ENCODE measurements around the gene INKA1. TPM values are rescaled to one million over a fixed set of nuclear protein-coding genes. Genes with fewer than 3 reads are reported as not detected.

Gene INKA1
- total and polyA plus RNA-seq, 2 donors (not counting 1 experiment from before 2014, with no cell fraction given) = 6.5 to 7.3 TPM

- no peak for DNase-seq (ENCODE audit: low read depth in 2 of 2)
- Histone ChIP-seq H2AFZ (ENCODE audit: low read length) (no peak overlapping the region), H3K4me3 (replicated peaks in 1 of 4; ENCODE audit: control extremely low read depth in 1 of 4, insufficient read depth in 1 of 4, low read depth in 3 of 4, low read length in 4 of 4) (no peak overlapping the region), H3K9me3 (ENCODE audit: control insufficient read depth, insufficient read depth, low read depth, low read length) (no peaks in the 10 kb centered on the region), H4K20me1 (ENCODE audit: control insufficient read depth, extremely low read depth, insufficient read depth, low read length) (no peaks in the 10 kb centered on the region), H3K27me3 (ENCODE audit: control insufficient read depth, insufficient read depth, low read length) (no peaks in the 10 kb centered on the region), H3K9ac (ENCODE audit: insufficient read depth, low read length) (no peak overlapping the region), H3K36me3 (ENCODE audit: control insufficient read depth, insufficient read depth, low read length) (peaks cover 2% of the 10 kb centered on the region), H3K79me2 (ENCODE audit: control insufficient read depth, insufficient read depth, low read length) (no peaks in the 10 kb centered on the region), H3K4me1 (ENCODE audit: control insufficient read depth, extremely low read depth, insufficient read depth, low read length) (no peaks in the 10 kb centered on the region), H3K4me2 (ENCODE audit: extremely low read depth, insufficient read depth, low read length) (no peak overlapping the region), H3K27ac (ENCODE audit: insufficient read depth, low read length) (no peak overlapping the region)
- TF ChIP-seq EZH2 (IDR thresholded peaks at IDR 0.05; ENCODE audit: low read length, missing control alignments) (no peak), CTCF (conservative IDR thresholded peaks at IDR 0.05 in 1 of 2, IDR thresholded peaks at IDR 0.05 in 1 of 2; ENCODE audit: low read depth in 1 of 2, low read length in 2 of 2) (no peak)
These were observed 23.0 kb downstream of the INKA1 start for GRCh38 chr3:49826016-49826415.

- Histone ChIP-seq H3K27ac (ENCODE audit: insufficient read depth, low read length) (no peak overlapping the region), H3K27me3 (ENCODE audit: control insufficient read depth, insufficient read depth, low read length) (no peaks in the 10 kb centered on the region), H3K9ac (ENCODE audit: insufficient read depth, low read length) (no peak overlapping the region), H3K9me3 (ENCODE audit: control insufficient read depth, insufficient read depth, low read depth, low read length) (no peaks in the 10 kb centered on the region), H3K79me2 (ENCODE audit: control insufficient read depth, insufficient read depth, low read length) (no peaks in the 10 kb centered on the region), H4K20me1 (ENCODE audit: control insufficient read depth, extremely low read depth, insufficient read depth, low read length) (no peaks in the 10 kb centered on the region), H3K36me3 (ENCODE audit: control insufficient read depth, insufficient read depth, low read length) (peaks cover 2% of the 10 kb centered on the region), H3K4me1 (ENCODE audit: control insufficient read depth, extremely low read depth, insufficient read depth, low read length) (no peaks in the 10 kb centered on the region), H3K4me3 (replicated peaks in 1 of 4; ENCODE audit: control extremely low read depth in 1 of 4, insufficient read depth in 1 of 4, low read depth in 3 of 4, low read length in 4 of 4) (no peak overlapping the region), H3K4me2 (ENCODE audit: extremely low read depth, insufficient read depth, low read length) (no peak overlapping the region), H2AFZ (ENCODE audit: low read length) (no peak overlapping the region)
- no peak for DNase-seq (ENCODE audit: low read depth in 2 of 2)
- TF ChIP-seq EZH2 (IDR thresholded peaks at IDR 0.05; ENCODE audit: low read length, missing control alignments) (no peak), CTCF (conservative IDR thresholded peaks at IDR 0.05 in 1 of 2, IDR thresholded peaks at IDR 0.05 in 1 of 2; ENCODE audit: low read depth in 1 of 2, low read length in 2 of 2) (no peak)
These were observed 28.3 kb downstream of the INKA1 start for GRCh38 chr3:49831341-49831740.

GRCh38 chr3:49839193-49839809 lies 36.2 kb downstream of the INKA1 start:
- H3K36me3 ChIP-seq (ENCODE audit: control insufficient read depth, insufficient read depth, low read length) = no peaks in the 10 kb centered on the region
- peaks cover 8% of the 10 kb centered on the region for H3K4me1 ChIP-seq (ENCODE audit: control insufficient read depth, extremely low read depth, insufficient read depth, low read length)
- no peak overlapping the region for H3K9ac ChIP-seq (ENCODE audit: insufficient read depth, low read length)
- peak overlapping the region; percentile 7 for H3K4me2 ChIP-seq (ENCODE audit: extremely low read depth, insufficient read depth, low read length)
- no peaks in the 10 kb centered on the region for H4K20me1 ChIP-seq (ENCODE audit: control insufficient read depth, extremely low read depth, insufficient read depth, low read length)
- no peaks in the 10 kb centered on the region for H3K79me2 ChIP-seq (ENCODE audit: control insufficient read depth, insufficient read depth, low read length)
- TF ChIP-seq CTCF (conservative IDR thresholded peaks at IDR 0.05 in 1 of 2, IDR thresholded peaks at IDR 0.05 in 1 of 2; ENCODE audit: low read depth in 1 of 2, low read length in 2 of 2) (peak; percentile 87 to 94), EZH2 (IDR thresholded peaks at IDR 0.05; ENCODE audit: low read length, missing control alignments) (no peak)
- no peak overlapping the region for H3K27ac ChIP-seq (ENCODE audit: insufficient read depth, low read length)
- no peak overlapping the region for H3K4me3 ChIP-seq (replicated peaks in 1 of 4; ENCODE audit: control extremely low read depth in 1 of 4, insufficient read depth in 1 of 4, low read depth in 3 of 4, low read length in 4 of 4)
- H2AFZ ChIP-seq (ENCODE audit: low read length) = no peak overlapping the region
- H3K27me3 ChIP-seq (ENCODE audit: control insufficient read depth, insufficient read depth, low read length) = no peaks in the 10 kb centered on the region
- DNase-seq (ENCODE audit: low read depth in 2 of 2) = peak; percentile 56 to 85
- no peaks in the 10 kb centered on the region for H3K9me3 ChIP-seq (ENCODE audit: control insufficient read depth, insufficient read depth, low read depth, low read length)

All from fibroblast of lung (primary cell).